LNCAP (cell line): ENCODE results near the gene PAMR1.

ENCODE experiments used
- CTCF ChIP-seq: fragments of 450-650 bp; IDR thresholded peaks from 2 replicates; pipeline ENCODE4 v1.5.1; 2017; ENCODE audit warnings: mild to moderate bottlenecking

Gene PAMR1

GRCh38 chr11:35487532-35488078, 37.8 kb downstream of the PAMR1 start:
- TF ChIP-seq CTCF, result peak; percentile 73

GRCh38 chr11:35486934-35487333, 38.5 kb downstream of the PAMR1 start:
- no peak for TF ChIP-seq CTCF

GRCh38 chr11:35486446-35486845, 39.0 kb downstream of the PAMR1 start:
- TF ChIP-seq CTCF, result no peak

GRCh38 chr11:35485656-35486322, 39.6 kb downstream of the PAMR1 start:
- TF ChIP-seq CTCF, result peak; percentile 99

GRCh38 chr11:35484435-35484834, 41.0 kb downstream of the PAMR1 start:
- no peak for TF ChIP-seq CTCF

- TF ChIP-seq CTCF, result no peak
These were observed 42.1 kb downstream of the PAMR1 start for GRCh38 chr11:35483131-35483820.

- TF ChIP-seq CTCF, result no peak
These were observed 45.7 kb downstream of the PAMR1 start for GRCh38 chr11:35479731-35480130.
